HG03460 (cell line): ENCODE data around the gene NSA2.

Experiments
- ATAC-seq: cut with Tn5 transposase; IDR thresholded peaks from one replicate; pipeline ENCODE4 v1.9.1; 2021; ENCODE audit not compliant: unreplicated experiment

Gene NSA2

DNA sequence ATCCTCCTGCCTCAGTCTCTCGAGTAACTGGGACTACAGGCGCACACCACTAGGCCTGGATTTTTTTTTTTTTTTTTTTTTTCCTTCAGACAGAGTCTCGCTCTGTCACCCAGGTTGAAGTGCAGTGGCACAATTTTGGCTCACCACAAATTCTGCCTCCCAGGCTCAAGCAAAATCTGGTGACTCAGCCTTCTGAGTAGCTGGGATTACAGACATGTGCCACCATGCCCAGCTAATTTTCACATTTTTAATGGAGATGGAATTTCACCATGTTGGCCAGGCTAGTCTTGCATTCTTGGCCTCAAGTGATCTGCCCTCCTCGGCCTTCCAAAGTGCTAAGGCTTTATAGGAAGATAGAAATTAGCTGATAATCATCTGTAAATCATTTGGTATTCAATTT, 43.9 kb downstream of the NSA2 start:
- ATAC-seq: no peak

DNA sequence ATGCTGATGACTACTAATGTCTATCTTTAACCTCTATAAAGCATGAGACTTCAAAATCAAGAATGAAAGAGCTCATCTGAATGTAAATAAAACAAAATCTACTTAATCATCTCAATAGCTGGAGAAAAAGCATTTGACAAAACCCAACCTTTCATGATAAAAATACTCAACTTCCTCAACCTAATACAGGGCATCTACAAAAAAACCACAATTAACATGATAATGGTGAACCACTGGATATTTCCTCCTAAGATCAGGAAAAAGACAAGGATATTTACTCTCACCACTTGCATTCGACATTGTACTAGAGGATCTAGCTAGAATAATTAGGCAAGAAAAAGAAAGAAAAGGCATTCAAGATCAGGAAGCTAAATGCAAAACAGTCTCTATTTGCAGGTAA, 49.8 kb downstream of the NSA2 start:
- no peak for ATAC-seq

DNA sequence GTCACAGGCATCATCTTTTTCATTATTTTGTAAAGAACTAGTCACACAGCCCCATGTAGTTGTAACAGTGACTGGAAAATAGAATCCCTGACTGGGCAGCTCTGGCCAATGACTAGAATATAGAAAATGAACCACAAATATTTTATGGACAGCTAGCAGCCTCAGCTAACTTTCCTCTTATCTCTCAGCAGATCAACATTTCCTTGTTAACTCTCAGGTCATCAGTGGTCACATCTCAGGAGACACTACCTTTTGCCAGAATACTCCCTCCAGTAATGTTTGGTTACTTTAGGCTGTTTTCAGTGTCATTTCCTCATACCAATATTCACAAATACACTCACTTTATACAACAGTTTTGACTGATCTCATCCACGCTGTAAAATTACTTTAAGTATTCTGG, 55.2 kb downstream of the NSA2 start:
- no peak for ATAC-seq

DNA sequence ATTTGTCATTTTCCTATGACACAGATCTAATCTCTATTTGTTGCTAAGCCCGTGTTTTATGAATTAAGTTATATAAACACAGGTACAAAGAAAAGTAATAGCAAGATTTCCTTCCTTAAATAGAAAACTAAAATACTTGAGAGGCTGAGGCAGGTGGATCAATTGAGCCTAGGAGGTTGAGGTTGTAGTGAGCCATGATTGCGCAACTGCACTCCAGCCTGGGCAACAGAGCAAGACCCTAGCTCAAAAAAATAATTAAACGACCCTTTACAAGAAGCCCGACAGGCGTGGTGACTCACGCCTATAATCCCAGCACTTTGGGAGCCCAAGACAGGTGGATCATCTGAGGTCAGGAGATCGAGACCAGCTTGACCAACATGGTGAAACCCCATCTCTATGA, 62.4 kb downstream of the NSA2 start:
- no peak for ATAC-seq
